IMR-90 (cell line): ENCODE results near the gene RAB31. TPM values are rescaled to one million over a fixed set of nuclear protein-coding genes. Genes with fewer than 3 reads are reported as not detected.
A peak's percentile ranks its signal among the peaks of the same experiment; 100 is the strongest.

Source experiments
- ATAC-seq: fragments of 200-7000 bp; cut with Tn5 transposase; 2 replicates; pipeline ENCODE4 v1.9.1; 2020; ENCODE audit warnings: low read depth, mild to moderate bottlenecking, moderate library complexity
- BruUV-seq: library from RNA; stranded (reverse); fragments of 400-500 nt; replicated peaks from 2 replicates; lab custom pipeline; 2021; lab: Mats Ljungman, UMichigan
- CTCF ChIA-PET: fragments of 300-600 bp; formaldehyde crosslinking; extraction: SDS; loops from one replicate; lab custom pipeline; 2021; ENCODE audit warnings: antibody characterized with exemption; lab: Yijun Ruan, JAX
- POLR2A ChIA-PET: fragments of 300-600 bp; sonication (Branson Sonifier 250); formaldehyde crosslinking; loops from one replicate; lab custom pipeline; 2022; ENCODE audit warnings: antibody characterized with exemption; ENCODE audit not compliant: unreplicated experiment; lab: Charles Lee
- DNase-seq: peaks from one replicate; pipeline ENCODE4 v3.0.0; 2013
- H2AFZ ChIP-seq: replicated peaks from 2 replicates; pipeline ENCODE3; 2013; ENCODE audit warnings: low read length, mild to moderate bottlenecking; ENCODE audit not compliant: poor library complexity
- H2AK5ac ChIP-seq: 2 replicates; pipeline ENCODE4 v1.6.1; 2013; ENCODE audit warnings: low read depth, low read length, inconsistent platforms
- H2AK9ac ChIP-seq: replicated peaks from 2 replicates; pipeline ENCODE3; 2013; ENCODE audit warnings: mild to moderate bottlenecking, low read depth, low read length, moderate library complexity; ENCODE audit not compliant: poor library complexity
- H2BK120ac ChIP-seq: 2 replicates; pipeline ENCODE4 v1.6.1; 2013; ENCODE audit warnings: low read depth, low read length, inconsistent platforms
- H2BK15ac ChIP-seq: 3 replicates; pipeline ENCODE4 v1.6.1; 2013; ENCODE audit warnings: low read depth, low read length, inconsistent platforms
- H2BK20ac ChIP-seq: 2 replicates; pipeline ENCODE4 v1.6.1; 2013; ENCODE audit warnings: low read depth, mild to moderate bottlenecking, inconsistent platforms, low read length, moderate library complexity
- H2BK5ac ChIP-seq: 2 replicates; pipeline ENCODE4 v1.6.1; 2013; ENCODE audit warnings: mild to moderate bottlenecking, low read depth, low read length, inconsistent platforms; ENCODE audit not compliant: poor library complexity, severe bottlenecking
- H3K14ac ChIP-seq: replicated peaks from 2 replicates; pipeline ENCODE4 v1.6.1; 2013; ENCODE audit warnings: low read depth, low read length, inconsistent platforms
- H3K18ac ChIP-seq: 2 replicates; pipeline ENCODE4 v1.6.1; 2013; ENCODE audit warnings: low read depth, low read length, control low read depth
- H3K23ac ChIP-seq: 2 replicates; pipeline ENCODE4 v1.6.1; 2013; ENCODE audit warnings: low read depth, low read length, inconsistent platforms
- H3K27ac ChIP-seq: 2 replicates; pipeline ENCODE4 v1.5.1; 2013; ENCODE audit warnings: mild to moderate bottlenecking, control low read depth, low read length; ENCODE audit not compliant: insufficient read depth
- H3K27me3 ChIP-seq: 2 replicates; pipeline ENCODE4 v1.6.1; 2013; ENCODE audit warnings: low read length; ENCODE audit not compliant: control insufficient read depth, insufficient read depth
- H3K36me3 ChIP-seq: 2 replicates; pipeline ENCODE4 v1.6.1; 2013; ENCODE audit warnings: low read length, mixed read lengths; ENCODE audit not compliant: control insufficient read depth, insufficient read depth
- H3K4ac ChIP-seq: 2 replicates; pipeline ENCODE4 v1.6.1; 2013; ENCODE audit warnings: low read depth, low read length, inconsistent platforms
- H3K4me1 ChIP-seq: 2 replicates; pipeline ENCODE4 v1.6.1; 2013; ENCODE audit warnings: low read length, mixed read lengths; ENCODE audit not compliant: control insufficient read depth, insufficient read depth
- H3K4me2 ChIP-seq: 2 replicates; pipeline ENCODE4 v1.6.1; 2013; ENCODE audit warnings: low read depth, mild to moderate bottlenecking, control low read depth, low read length, moderate library complexity
- H3K4me3 ChIP-seq: 2 replicates; pipeline ENCODE4 v1.5.1; 2013; ENCODE audit warnings: low read depth, mild to moderate bottlenecking, control low read depth, low read length, moderate library complexity; ENCODE audit not compliant: insufficient read depth
- H3K56ac ChIP-seq: 2 replicates; pipeline ENCODE4 v1.6.1; 2013; ENCODE audit warnings: low read length, inconsistent platforms; ENCODE audit not compliant: insufficient read depth; ENCODE audit errors: extremely low read depth
- H3K79me1 ChIP-seq, 2 experiments: 2 replicates each; pipeline ENCODE4 v1.6.1; 2013; ENCODE audit warnings: low read length in 2 of 2, inconsistent platforms in 1 of 2, low read depth in 1 of 2
- H3K9ac ChIP-seq: 2 replicates; pipeline ENCODE4 v1.6.1; 2013; ENCODE audit warnings: low read depth, low read length, control low read depth
- H3K9me1 ChIP-seq: 2 replicates; pipeline ENCODE4 v1.6.1; 2013; ENCODE audit warnings: low read length, inconsistent platforms; ENCODE audit not compliant: insufficient read depth
- H3K9me3 ChIP-seq: 2 replicates; pipeline ENCODE4 v1.6.1; 2013; ENCODE audit warnings: low read length; ENCODE audit not compliant: control insufficient read depth, insufficient read depth
- H4K20me1 ChIP-seq: 2 replicates; pipeline ENCODE4 v1.6.1; 2013; ENCODE audit warnings: low read length, inconsistent platforms; ENCODE audit not compliant: insufficient read depth
- H4K5ac ChIP-seq: 2 replicates; pipeline ENCODE4 v1.6.1; 2013; ENCODE audit warnings: mild to moderate bottlenecking, low read depth, low read length, control low read depth
- H4K8ac ChIP-seq, 2 experiments: 2 replicates each; pipeline ENCODE4 v1.6.1; 2013; ENCODE audit warnings: low read depth in 2 of 2, low read length in 2 of 2, control low read depth in 1 of 2, inconsistent platforms in 1 of 2
- H4K91ac ChIP-seq: 2 replicates; pipeline ENCODE4 v1.6.1; 2013; ENCODE audit warnings: low read depth, low read length, inconsistent platforms; ENCODE audit not compliant: insufficient read depth
- CEBPB ChIP-seq: IDR thresholded peaks from 2 replicates; pipeline ENCODE4 v1.6.1; 2012; ENCODE audit warnings: low read depth, low read length, improper control_type of control experiment
- CHD1 ChIP-seq: IDR thresholded peaks from 2 replicates; pipeline ENCODE4 v1.6.1; 2012; ENCODE audit warnings: low read depth, low read length, improper control_type of control experiment
- WGBS, 2 experiments: methylation state at CpG; one replicate each; pipeline versions ENCODE4 v1.1.5 to v1.1.7; 2013; ENCODE audit warnings: missing lambda C conversion rate in 2 of 2; ENCODE audit not compliant: insufficient read length in 1 of 2; ENCODE audit errors: extremely low coverage in 2 of 2; 5-methylcytosine and 5-hydroxymethylcytosine counted together
- dilution Hi-C: fragments of 300-500 bp; cut with HindIII; formaldehyde crosslinking; loops from one replicate; pipeline ENCODE4 v1.14.3; 2018; ENCODE audit warnings: low sequenced_read_pairs; ENCODE audit not compliant: unreplicated experiment
- in situ Hi-C: fragments of 300-500 bp; cut with MboI; formaldehyde crosslinking; loops from 3 replicates; pipeline ENCODE4 v1.14.3; 2019; ENCODE audit warnings: low sequenced_read_pairs, inconsistent platforms, mixed read lengths
- intact Hi-C: fragments of 100-400 bp; cut with micrococcal nuclease; formaldehyde crosslinking; loops from 2 replicates; pipeline ENCODE4 v1.10.0; 2022
- polyA plus RNA-seq, 3 experiments: library from polyadenylated mRNA; depleted of rRNA; stranded (reverse); fragments of >200 nt; gene quantifications; 2 replicates each; pipeline ENCODE4 v1.2.3, GENCODE V29; 2012; ENCODE audit warnings: low replicate concordance in 1 of 3
- total RNA-seq: library from RNA; depleted of rRNA; stranded (reverse); fragments of >200 nt; gene quantifications from 2 replicates; pipeline ENCODE4 v1.2.3, GENCODE V29; 2012

Gene RAB31
- total and polyA plus RNA-seq, 2 of the 4 experiments (the other 2 are of a cell fraction), result 13.8 to 26.9 TPM

DNA sequence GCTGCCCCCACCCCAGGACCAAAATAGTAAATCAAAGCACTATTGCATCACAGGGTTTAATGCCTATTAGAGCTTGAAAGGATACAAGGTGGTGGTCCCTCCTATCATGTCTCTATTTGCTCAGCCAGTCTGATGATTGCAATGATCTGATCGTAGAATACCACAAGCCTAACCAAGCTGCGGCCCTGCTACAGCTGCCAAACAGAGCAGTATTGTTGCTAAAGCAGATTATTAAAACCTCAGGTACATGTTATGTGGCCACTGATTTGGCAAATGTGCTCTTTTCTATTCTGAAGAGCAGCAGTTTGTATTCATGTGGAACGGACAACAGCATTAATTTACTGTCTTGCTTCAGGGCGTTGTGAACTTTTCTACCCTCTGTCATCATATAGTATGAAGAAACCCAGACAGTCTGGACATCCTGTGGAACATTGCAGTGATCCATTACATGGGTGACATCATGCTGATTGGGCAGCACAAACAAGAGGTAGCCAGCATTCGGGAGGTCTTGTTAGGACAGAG lies 197.4 kb downstream of the RAB31 start:
- no peak overlapping the region for H3K4me2 ChIP-seq
- H4K20me1 ChIP-seq, result no peaks in the 10 kb centered on the region
- BruUV-seq, result no TSS peak
- no peak overlapping the region for H4K8ac ChIP-seq
- H2AK5ac ChIP-seq, result no peak overlapping the region
- 100% methylated on average over 2 of the region's 5 CpGs; no CpG with 5 or more reads in 1 of the 2 experiments for WGBS, 2 experiments
- H2BK120ac ChIP-seq, result no peak overlapping the region
- H3K56ac ChIP-seq, result no peak overlapping the region
- H3K27me3 ChIP-seq, result no peaks in the 10 kb centered on the region
- DNase-seq, result no peak
- H4K91ac ChIP-seq, result no peak overlapping the region
- H3K9ac ChIP-seq, result no peak overlapping the region
- H3K79me1 ChIP-seq, result no peaks in the 10 kb centered on the region
- POLR2A ChIA-PET, result no interaction called here
- H3K27ac ChIP-seq, result no peak overlapping the region
- H3K18ac ChIP-seq, result no peak overlapping the region
- H3K14ac ChIP-seq, result no peak overlapping the region
- H2BK20ac ChIP-seq, result no peak overlapping the region
- dilution Hi-C loops, result no loop called here
- H2AK9ac ChIP-seq, result no peak overlapping the region
- ATAC-seq, result no peak
- no peak overlapping the region for H3K4ac ChIP-seq
- no peaks in the 10 kb centered on the region for H3K9me3 ChIP-seq
- no peak overlapping the region for H3K4me3 ChIP-seq
- H2BK15ac ChIP-seq, result no peak overlapping the region
- no peak overlapping the region for H2BK5ac ChIP-seq
- H3K23ac ChIP-seq, result no peak overlapping the region
- in situ Hi-C loops, result no loop called here
- CTCF ChIA-PET, result no interaction called here
- no peaks in the 10 kb centered on the region for H3K4me1 ChIP-seq
- H3K9me1 ChIP-seq, result no peaks in the 10 kb centered on the region
- intact Hi-C loops, result no loop called here
- H4K5ac ChIP-seq, result no peak overlapping the region
- no peaks in the 10 kb centered on the region for H3K36me3 ChIP-seq
- TF ChIP-seq CHD1 (no peak), CEBPB (peak; percentile 37; the same call in 1 of the 2 replicates)
- no peak overlapping the region for H2AFZ ChIP-seq
